ENCODE measurements around the gene FTSJ3.
"Not testable (repeated sequence)": the region's sequence is repeated elsewhere in the genome, so short reads cannot be mapped to it uniquely, and the experiment has no call there.

Gene FTSJ3

GRCh38 chr17:63826468-63827001 is 928 bp downstream of the FTSJ3 start:
- DNase-seq: peak; percentile 27

- no peak for DNase-seq
Observed at GRCh38 chr17:63824362-63824761, 3.1 kb downstream of the FTSJ3 start.

- no peak for DNase-seq
Observed at GRCh38 chr17:63823659-63824331, 3.7 kb downstream of the FTSJ3 start.

GRCh38 chr17:63822537-63822936 is 4.9 kb downstream of the FTSJ3 start:
- DNase-seq: no peak

GRCh38 chr17:63821804-63822203 is 5.7 kb downstream of the FTSJ3 start:
- no peak for DNase-seq

GRCh38 chr17:63820963-63821561 is 6.4 kb downstream of the FTSJ3 start:
- DNase-seq: no peak

- DNase-seq: no peak
Observed at GRCh38 chr17:63819585-63820537, 7.6 kb downstream of the FTSJ3 start.

- no peak for DNase-seq
Observed at GRCh38 chr17:63819131-63819530, 8.3 kb downstream of the FTSJ3 start.

- no peak for DNase-seq
Observed at GRCh38 chr17:63817736-63818385, 9.6 kb downstream of the FTSJ3 start.

GRCh38 chr17:63816669-63817068 is 10.8 kb downstream of the FTSJ3 start:
- DNase-seq: no peak

- DNase-seq: no peak
Observed at GRCh38 chr17:63816123-63816522, 11.3 kb downstream of the FTSJ3 start.

GRCh38 chr17:63809970-63810369 is 17.5 kb downstream of the FTSJ3 start:
- no peak for DNase-seq

- DNase-seq: no peak
Observed at GRCh38 chr17:63805591-63805990, 21.9 kb downstream of the FTSJ3 start.

- no peak for DNase-seq
Observed at GRCh38 chr17:63804328-63804727, 23.1 kb downstream of the FTSJ3 start.

GRCh38 chr17:63800783-63801182 is 26.7 kb downstream of the FTSJ3 start:
- DNase-seq: no peak

- no peak for DNase-seq
Observed at GRCh38 chr17:63798572-63799106, 28.8 kb downstream of the FTSJ3 start.

- not testable (repeated sequence) for DNase-seq
Observed at GRCh38 chr17:63796375-63796774, 31.1 kb downstream of the FTSJ3 start.

GRCh38 chr17:63792055-63792729 is 35.3 kb downstream of the FTSJ3 start:
- no peak for DNase-seq

- no peak for DNase-seq
Observed at GRCh38 chr17:63790057-63790456, 37.4 kb downstream of the FTSJ3 start.

GRCh38 chr17:63786971-63787711 is 40.3 kb downstream of the FTSJ3 start:
- DNase-seq: peak; percentile 25

GRCh38 chr17:63786117-63786516 is 41.3 kb downstream of the FTSJ3 start:
- no peak for DNase-seq

Measured in suppressor macrophage treated with lipopolysaccharide for 4 hours (primary cell).